NCI-H226 (cell line): ENCODE results near the gene SHC1.

Experiments
- DNase-seq: peaks from one replicate; pipeline ENCODE4 v3.0.0-alpha.2; 2015

The SHC1 gene

GRCh38 chr1:154956544-154956941 lies 14.0 kb downstream of the SHC1 start:
- DNase-seq, result no peak

GRCh38 chr1:154955718-154956543 lies 14.6 kb downstream of the SHC1 start, which contains the start of gene PBXIP1:
PBXIP1 (minus strand) TSS chr1:154956099; CDS start chr1:154953721, 2,378 bp downstream.
- peak; percentile 82 for DNase-seq

- peak; percentile 32 for DNase-seq
These were observed 15.4 kb downstream of the SHC1 start for GRCh38 chr1:154955039-154955717.

GRCh38 chr1:154954541-154954940 lies 16.0 kb downstream of the SHC1 start:
- no peak for DNase-seq

- no peak for DNase-seq
These were observed 16.9 kb downstream of the SHC1 start for GRCh38 chr1:154953611-154954038.

GRCh38 chr1:154952664-154953063 lies 17.9 kb downstream of the SHC1 start:
- no peak for DNase-seq

- DNase-seq, result no peak
These were observed 18.5 kb downstream of the SHC1 start for GRCh38 chr1:154951901-154952657.

GRCh38 chr1:154948079-154948478 lies 22.5 kb downstream of the SHC1 start:
- DNase-seq, result no peak

GRCh38 chr1:154945962-154946850 lies 24.3 kb downstream of the SHC1 start:
- DNase-seq, result no peak

GRCh38 chr1:154945160-154945961 lies 25.2 kb downstream of the SHC1 start:
- no peak for DNase-seq

GRCh38 chr1:154944401-154945159 lies 26.0 kb downstream of the SHC1 start:
- DNase-seq, result no peak

GRCh38 chr1:154943649-154944400 lies 26.7 kb downstream of the SHC1 start:
- no peak for DNase-seq

GRCh38 chr1:154941333-154942013 lies 29.1 kb downstream of the SHC1 start:
- no peak for DNase-seq

- no peak for DNase-seq
These were observed 29.8 kb downstream of the SHC1 start for GRCh38 chr1:154940651-154941194.

GRCh38 chr1:154940213-154940560 lies 30.4 kb downstream of the SHC1 start:
- DNase-seq, result no peak

GRCh38 chr1:154938604-154939399 lies 31.7 kb downstream of the SHC1 start:
- no peak for DNase-seq

- no peak for DNase-seq
These were observed 32.6 kb downstream of the SHC1 start for GRCh38 chr1:154937988-154938386.
